GM12891 (cell line): Measurements from ENCODE around the gene PTGES3L.

Source experiments
- POLR2A ChIP-seq: IDR thresholded peaks from 2 replicates; pipeline ENCODE4 v1.6.1; 2011; ENCODE audit warnings: low read depth, low read length, control low read depth
- POLR2AphosphoS5 ChIP-seq: IDR thresholded peaks from 2 replicates; pipeline ENCODE4 v1.6.1; 2011; ENCODE audit warnings: low read depth, low read length, control low read depth
- SPI1 ChIP-seq: IDR thresholded peaks from 2 replicates; pipeline ENCODE4 v1.6.1; 2011; ENCODE audit warnings: low read depth, low read length, control low read depth
- TAF1 ChIP-seq: IDR thresholded peaks from 2 replicates; pipeline ENCODE4 v1.6.1; 2011; ENCODE audit warnings: low read depth, low read length, control low read depth

- TF ChIP-seq POLR2A (no peak), POLR2AphosphoS5 (no peak), TAF1 (no peak), SPI1 (no peak)
These were observed 11.6 kb upstream of the PTGES3L start for GRCh38 chr17:42991471-42991870.
